Esophagus muscularis mucosa (tissue), 4 donors: Measurements from ENCODE around the gene MBD3L2B.
"Not testable (repeated sequence)": the region's sequence is repeated elsewhere in the genome, so short reads cannot be mapped to it uniquely, and the experiment has no call there.

Source experiments
- CTCF ChIP-seq, 3 experiments: fragments of 200-600 bp in 2 of 3; fragments of 450-650 bp in 1 of 3; sonication (generic) in 2 of 3; IDR thresholded peaks; one replicate each; pipeline ENCODE4 v1.5.1; 2017 to 2019; ENCODE audit warnings: antibody characterized with exemption in 3 of 3, mild to moderate bottlenecking in 2 of 3, moderate library complexity in 1 of 3
- EP300 ChIP-seq: sonication (generic); formaldehyde crosslinking; IDR thresholded peaks from one replicate; pipeline ENCODE4 v1.6.1; 2017; ENCODE audit warnings: antibody characterized with exemption
- POLR2A ChIP-seq: fragments of 450-650 bp; IDR thresholded peaks from one replicate; pipeline ENCODE4 v1.6.1; 2017; ENCODE audit warnings: antibody characterized with exemption, moderate library complexity, mild to moderate bottlenecking, low read depth
- POLR2AphosphoS5 ChIP-seq, 2 donors: sonication (generic); formaldehyde crosslinking; IDR thresholded peaks; one replicate each; pipeline ENCODE4 v1.6.1; 2017; ENCODE audit warnings: antibody characterized with exemption in 2 of 2

- not testable (repeated sequence) for TF ChIP-seq CTCF (IDR thresholded peaks at IDR 0.05); POLR2A; POLR2AphosphoS5 (IDR thresholded peaks at IDR 0.05); EP300
Measured at GRCh38 chr19:7021331-7021730, at the start of gene MBD3L2B.
